ENCODE results near the gene NLRC3. TPM values are rescaled to one million over a fixed set of nuclear protein-coding genes. Genes with fewer than 3 reads are reported as not detected.
"Not testable (repeated sequence)": the region's sequence is repeated elsewhere in the genome, so short reads cannot be mapped to it uniquely, and the experiment has no call there.

Gene NLRC3
- total RNA-seq, 4 donors from 2014 or later, result 1.3 to 4.7 (median 1.4) TPM

DNA sequence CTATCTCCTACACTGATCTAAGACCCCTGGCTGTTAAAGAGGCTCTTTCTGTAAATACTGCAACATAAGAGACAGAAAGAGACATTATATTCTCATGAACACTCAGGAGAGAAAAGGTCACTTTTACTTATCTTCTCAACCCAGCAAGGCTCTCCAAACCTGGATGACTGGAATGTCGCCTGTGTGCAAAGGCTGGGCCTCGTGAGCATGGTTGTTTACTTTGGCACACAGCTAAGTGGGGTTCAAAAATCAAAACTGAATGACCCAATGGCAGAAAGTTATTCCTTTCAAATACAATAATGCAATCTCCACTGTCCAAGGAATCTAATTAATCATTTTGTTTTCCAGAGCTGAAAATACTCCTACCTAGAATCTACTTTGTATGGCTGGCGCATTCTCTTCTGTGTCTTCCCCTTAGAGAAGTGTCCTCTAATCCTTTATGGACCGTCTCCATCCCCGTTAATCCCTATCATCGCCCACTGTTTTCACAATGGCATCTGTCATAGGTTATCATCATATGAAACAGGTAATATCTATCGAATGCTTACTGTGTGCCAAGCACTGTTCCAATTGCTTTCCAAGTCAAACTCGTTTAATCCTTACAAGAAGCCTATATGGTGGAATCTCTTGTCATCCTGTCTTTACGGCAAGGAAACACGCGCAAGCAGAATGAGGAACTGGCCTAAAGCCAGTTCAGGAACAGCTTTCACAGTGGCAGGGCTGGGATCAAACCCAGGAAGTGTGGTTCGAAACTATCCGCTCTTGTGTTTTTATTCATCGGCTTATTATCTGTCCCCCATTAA is 32.9 kb upstream of the NLRC3 start:
- 56 to 57% methylated on average over 14 of the region's 14 CpGs for WGBS, 2 donors
- Histone ChIP-seq H3K4me1 (peaks cover 14 to 21% of the 10 kb centered on the region in 2 donors), H3K27me3 (no peaks in the 10 kb centered on the region), H3K9me3 (no peaks in the 10 kb centered on the region), H3K4me3 (replicated peaks in 1 of 3) (no peak overlapping the region), H3K36me3 (no peaks in the 10 kb centered on the region), H3K27ac (peak overlapping the region in 1 of 3 donors; percentile 7)
- DNase-seq, result peak in 1 of 2 donors; percentile 11
- TF ChIP-seq POLR2A (IDR thresholded peaks at IDR 0.05) (no peak), CTCF (IDR thresholded peaks at IDR 0.05) (no peak)
- intact Hi-C loops (cut with DNase I), result no loop called here

- H3K27me3 ChIP-seq; intact Hi-C loops (cut with DNase I); H3K9me3 ChIP-seq; H3K4me3 ChIP-seq (replicated peaks in 1 of 3); DNase-seq; H3K27ac ChIP-seq; H3K36me3 ChIP-seq: not testable (repeated sequence)
- peaks cover 14 to 21% of the 10 kb centered on the region in 2 donors for H3K4me1 ChIP-seq
- WGBS, 2 donors, result 95 to 96% methylated on average over 13 of the region's 13 CpGs
These were observed 31.8 kb upstream of the NLRC3 start for GRCh38 chr16:3608976-3609375.

- whole genome bisulfite sequencing, 2 donors, result 95% methylated on average over 5 of the region's 5 CpGs
- DNase-seq, result no peak
- H3K4me1 ChIP-seq, result peaks cover 11 to 21% of the 10 kb centered on the region in 2 donors
- no peaks in the 10 kb centered on the region for H3K9me3 ChIP-seq
- no peak overlapping the region for H3K4me3 ChIP-seq (replicated peaks in 1 of 3)
- peaks cover 0 to under 1% of the 10 kb centered on the region in 2 donors for H3K36me3 ChIP-seq
- intact Hi-C loops (cut with DNase I), result no loop called here
- TF ChIP-seq CTCF (IDR thresholded peaks at IDR 0.05) (no peak), POLR2A (IDR thresholded peaks at IDR 0.05) (no peak)
- H3K27ac ChIP-seq, result no peak overlapping the region
- no peaks in the 10 kb centered on the region for H3K27me3 ChIP-seq
These were observed 30.9 kb upstream of the NLRC3 start for GRCh38 chr16:3608069-3608468.

DNA sequence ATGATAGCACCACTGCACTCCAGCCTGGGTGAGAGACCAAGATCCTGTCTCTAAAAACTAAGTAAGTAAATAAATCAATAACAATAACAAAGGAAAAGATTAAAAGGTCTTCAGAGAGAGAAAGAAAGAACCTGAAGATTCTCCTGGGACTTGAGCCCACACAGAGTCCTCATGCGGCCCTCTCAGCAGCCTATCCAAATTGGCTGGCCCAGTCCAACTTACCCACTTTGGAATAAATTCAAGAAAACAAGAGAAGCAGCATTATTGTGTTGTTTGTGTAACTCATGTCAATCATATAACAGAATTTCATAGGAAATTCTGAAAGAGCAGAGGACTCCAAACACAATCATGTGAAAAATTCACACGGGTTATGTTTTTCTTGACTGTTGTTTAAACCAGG is 30.4 kb upstream of the NLRC3 start:
- peaks cover 7 to 19% of the 10 kb centered on the region in 2 donors for H3K4me1 ChIP-seq
- TF ChIP-seq POLR2A (IDR thresholded peaks at IDR 0.05), result no peak
- TF ChIP-seq CTCF (IDR thresholded peaks at IDR 0.05), result no peak
- WGBS, 2 donors, result 85 to 88% methylated on average over 2 of the region's 2 CpGs
- no peak for DNase-seq
- H3K27me3 ChIP-seq, result no peaks in the 10 kb centered on the region
- no peak overlapping the region for H3K27ac ChIP-seq
- H3K9me3 ChIP-seq, result no peaks in the 10 kb centered on the region
- intact Hi-C loops (cut with DNase I), result no loop called here
- no peak overlapping the region for H3K4me3 ChIP-seq (replicated peaks in 1 of 3)
- peaks cover 0 to 5% of the 10 kb centered on the region in 2 donors for H3K36me3 ChIP-seq

DNA sequence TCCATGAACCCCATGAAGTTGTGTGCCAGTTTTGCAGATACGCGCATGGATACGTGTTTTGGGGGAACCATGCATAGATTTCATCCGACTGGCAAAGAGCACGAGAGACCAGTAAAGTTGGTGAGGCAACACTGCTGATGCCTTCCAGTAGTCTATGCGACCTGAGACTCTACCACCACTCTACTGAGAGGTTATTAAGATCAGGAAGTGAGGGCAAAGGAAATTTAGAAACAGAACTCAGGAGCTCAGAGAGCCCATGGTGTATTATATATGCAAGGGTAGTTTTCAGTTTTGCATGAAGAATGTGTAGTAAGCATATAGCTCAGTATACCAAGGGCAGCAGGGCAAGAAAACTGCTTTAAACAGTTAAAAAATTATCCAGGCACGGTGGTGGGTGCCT is 30.0 kb upstream of the NLRC3 start:
- no peak for DNase-seq
- Histone ChIP-seq H3K9me3 (no peaks in the 10 kb centered on the region), H3K4me3 (replicated peaks in 1 of 3) (no peak overlapping the region), H3K27me3 (no peaks in the 10 kb centered on the region), H3K27ac (no peak overlapping the region), H3K36me3 (peaks cover under 1 to 7% of the 10 kb centered on the region in 2 donors), H3K4me1 (peaks cover 3 to 14% of the 10 kb centered on the region in 2 donors)
- 92 to 95% methylated on average over 7 of the region's 7 CpGs for WGBS, 2 donors
- intact Hi-C loops (cut with DNase I), result no loop called here
- no peak for TF ChIP-seq CTCF (IDR thresholded peaks at IDR 0.05)
- no peak for TF ChIP-seq POLR2A (IDR thresholded peaks at IDR 0.05)
